Activated naive CD4-positive, alpha-beta T cell treated with anti-CD3 and anti-CD28 coated beads, Interleukin-2, amount 50 U/mL, for 72 hours (primary cell): Measurements from ENCODE around the gene ZNF544. TPM values are rescaled to one million over a fixed set of nuclear protein-coding genes. Genes with fewer than 3 reads are reported as not detected.
A peak's percentile ranks its signal among the peaks of the same experiment; 100 is the strongest.
"Not testable (repeated sequence)": the region's sequence is repeated elsewhere in the genome, so short reads cannot be mapped to it uniquely, and the experiment has no call there.

Source experiments
- ATAC-seq, 2 donors: fragments of 150-1000 bp; cut with Tn5 transposase; 2 replicates each; pipeline ENCODE4 v1.10.0; 2021; ENCODE audit warnings: mild to moderate bottlenecking in 2 of 2, moderate library complexity in 2 of 2
- DNase-seq, 2 donors: peaks; one replicate each; pipeline ENCODE4 v3.0.0; 2021 to 2022; ENCODE audit warnings: low spot score in 2 of 2
- H3K27ac Mint-ChIP-seq, 2 donors: one replicate each; pipeline ENCODE4 v1.8.0; 2022; ENCODE audit warnings: mild to moderate bottlenecking in 2 of 2, mixed read lengths in 2 of 2
- H3K36me3 Mint-ChIP-seq, 2 donors: one replicate each; pipeline ENCODE4 v1.8.0; 2022; ENCODE audit warnings: mixed read lengths in 2 of 2
- H3K9me3 Mint-ChIP-seq, 2 donors: one replicate each; pipeline ENCODE4 v1.8.0; 2022; ENCODE audit warnings: mixed read lengths in 2 of 2
- total RNA-seq, 2 donors: library from RNA; stranded (reverse); gene quantifications; one replicate each; pipeline ENCODE4 v1.2.3, GENCODE V29; 2022

Gene ZNF544
- total RNA-seq, 2 donors from 2014 or later = 34.0 to 51.9 TPM

GRCh38 chr19:58227964-58228584 lies 640 bp upstream of the ZNF544 start:
- peaks cover 52 to 70% of the 10 kb centered on the region in 2 donors for H3K36me3 Mint-ChIP-seq
- peak; percentile 4 to 10 for ATAC-seq
- peak in 1 of 2 donors; percentile 7 for DNase-seq
- peaks cover 31 to 37% of the 10 kb centered on the region in 2 donors for H3K9me3 Mint-ChIP-seq
- H3K27ac Mint-ChIP-seq = peak overlapping the region; percentile 90 to 93

GRCh38 chr19:58229255-58229639 lies 533 bp downstream of the ZNF544 start:
- peak in 1 of 2 donors; percentile 36 for ATAC-seq
- Mint-ChIP-seq H3K27ac (peak overlapping the region; percentile 87 to 90), H3K36me3 (peaks cover 64 to 74% of the 10 kb centered on the region in 2 donors), H3K9me3 (peaks cover 38 to 47% of the 10 kb centered on the region in 2 donors)
- peak in 1 of 2 donors; percentile 16 for DNase-seq

GRCh38 chr19:58237324-58237723 lies 8.6 kb downstream of the ZNF544 start:
- DNase-seq = no peak
- Mint-ChIP-seq H3K36me3 (peaks cover 79 to 98% of the 10 kb centered on the region in 2 donors), H3K27ac (no peak overlapping the region), H3K9me3 (peaks cover 35 to 39% of the 10 kb centered on the region in 2 donors)
- ATAC-seq = no peak

- Mint-ChIP-seq H3K9me3 (peaks cover 31 to 43% of the 10 kb centered on the region in 2 donors), H3K27ac (no peak overlapping the region), H3K36me3 (peaks cover 94 to 99% of the 10 kb centered on the region in 2 donors)
- ATAC-seq (no peak), DNase-seq (no peak)
These were observed 14.6 kb downstream of the ZNF544 start for GRCh38 chr19:58243351-58243750.

GRCh38 chr19:58248886-58249285 lies 20.2 kb downstream of the ZNF544 start:
- H3K9me3 Mint-ChIP-seq = peaks cover 25 to 36% of the 10 kb centered on the region in 2 donors
- ATAC-seq (peak; percentile 34 to 56), DNase-seq (no peak)
- H3K27ac Mint-ChIP-seq = peak overlapping the region in 1 of 2 donors; percentile 38
- H3K36me3 Mint-ChIP-seq = peaks cover 85 to 99% of the 10 kb centered on the region in 2 donors

- Mint-ChIP-seq H3K9me3 (peaks cover 36 to 43% of the 10 kb centered on the region in 2 donors), H3K36me3 (peaks cover 79 to 100% of the 10 kb centered on the region in 2 donors), H3K27ac (no peak overlapping the region)
- no peak for DNase-seq
- ATAC-seq = no peak
These were observed 23.5 kb downstream of the ZNF544 start for GRCh38 chr19:58252102-58252685.

GRCh38 chr19:58258259-58258658 lies 29.5 kb downstream of the ZNF544 start:
- Mint-ChIP-seq H3K9me3 (peaks cover 65 to 71% of the 10 kb centered on the region in 2 donors), H3K36me3 (peaks cover 87 to 100% of the 10 kb centered on the region in 2 donors)

GRCh38 chr19:58261600-58261967 lies 32.9 kb downstream of the ZNF544 start:
- Mint-ChIP-seq H3K36me3 (peaks cover 83 to 95% of the 10 kb centered on the region in 2 donors), H3K9me3 (peaks cover 48 to 60% of the 10 kb centered on the region in 2 donors), H3K27ac (no peak overlapping the region)
- ATAC-seq (peak in 1 of 2 donors; percentile 52), DNase-seq (no peak)

More at GRCh38 chr19:58258259-58258658, 29.5 kb downstream of the ZNF544 start:
- H3K27ac Mint-ChIP-seq, DNase-seq, ATAC-seq: not testable (repeated sequence)

GRCh38 chr19:58261968-58262921 lies 33.5 kb downstream of the ZNF544 start:
- Mint-ChIP-seq H3K9me3 (peaks cover 42 to 59% of the 10 kb centered on the region in 2 donors), H3K27ac (no peak overlapping the region), H3K36me3 (peaks cover 81 to 95% of the 10 kb centered on the region in 2 donors)
- ATAC-seq = peak in 1 of 2 donors; percentile 26
- no peak for DNase-seq

GRCh38 chr19:58262922-58263296 lies 34.2 kb downstream of the ZNF544 start:
- H3K9me3 Mint-ChIP-seq = peaks cover 36 to 52% of the 10 kb centered on the region in 2 donors
- no peak for ATAC-seq

GRCh38 chr19:58265100-58265499 lies 36.4 kb downstream of the ZNF544 start:
- DNase-seq (no peak), ATAC-seq (no peak)
- no peak overlapping the region for H3K27ac Mint-ChIP-seq
- peaks cover 24 to 44% of the 10 kb centered on the region in 2 donors for H3K9me3 Mint-ChIP-seq
- H3K36me3 Mint-ChIP-seq = peaks cover 66 to 87% of the 10 kb centered on the region in 2 donors

More at GRCh38 chr19:58262922-58263296, 34.2 kb downstream of the ZNF544 start:
- no peak for DNase-seq
- no peak overlapping the region for H3K27ac Mint-ChIP-seq
- H3K36me3 Mint-ChIP-seq = peaks cover 74 to 95% of the 10 kb centered on the region in 2 donors

- no peak for DNase-seq
- Mint-ChIP-seq H3K9me3 (peaks cover 17 to 24% of the 10 kb centered on the region in 2 donors), H3K27ac (no peak overlapping the region), H3K36me3 (peaks cover 58 to 81% of the 10 kb centered on the region in 2 donors)
- ATAC-seq = no peak
These were observed 39.6 kb downstream of the ZNF544 start for GRCh38 chr19:58268344-58268743.

GRCh38 chr19:58274771-58275201 lies 46.1 kb downstream of the ZNF544 start:
- Mint-ChIP-seq H3K27ac (no peak overlapping the region), H3K36me3 (peaks cover 62 to 84% of the 10 kb centered on the region in 2 donors), H3K9me3 (peaks cover 13 to 25% of the 10 kb centered on the region in 2 donors)
- no peak for ATAC-seq
- no peak for DNase-seq

GRCh38 chr19:58275564-58275963 lies 46.9 kb downstream of the ZNF544 start:
- ATAC-seq (no peak), DNase-seq (no peak)
- Mint-ChIP-seq H3K27ac (no peak overlapping the region), H3K9me3 (peaks cover 7 to 29% of the 10 kb centered on the region in 2 donors), H3K36me3 (peaks cover 61 to 84% of the 10 kb centered on the region in 2 donors)

GRCh38 chr19:58277197-58277596 lies 48.5 kb downstream of the ZNF544 start:
- no peak for DNase-seq
- Mint-ChIP-seq H3K27ac (no peak overlapping the region), H3K9me3 (peaks cover 0 to 28% of the 10 kb centered on the region in 2 donors), H3K36me3 (peaks cover 54 to 80% of the 10 kb centered on the region in 2 donors)
- ATAC-seq = no peak

- DNase-seq = no peak
- H3K27ac Mint-ChIP-seq = peak overlapping the region; percentile 88 to 98
- peak in 1 of 2 donors; percentile 1 for ATAC-seq
- H3K9me3 Mint-ChIP-seq = peaks cover 0 to 28% of the 10 kb centered on the region in 2 donors
- H3K36me3 Mint-ChIP-seq = peaks cover 51 to 76% of the 10 kb centered on the region in 2 donors
These were observed 49.2 kb downstream of the ZNF544 start for GRCh38 chr19:58277748-58278540.
